Measurements from ENCODE around the gene LSM7. TPM values are rescaled to one million over a fixed set of nuclear protein-coding genes. Genes with fewer than 3 reads are reported as not detected.

The LSM7 gene
- total and polyA plus RNA-seq, 2 of the 13 experiments (the other 11 are each of a cell fraction or from before 2014, with no cell fraction given), result 140 to 205 TPM

- TF ChIP-seq ZNF646 (CRISPR knock-in tag; IDR thresholded peaks at IDR 0.05) (no peak), ZNF678 (CRISPR knock-in tag; IDR thresholded peaks at IDR 0.05) (no peak), ZNF615 (CRISPR knock-in tag; IDR thresholded peaks at IDR 0.05; ENCODE audit: borderline replicate concordance) (no peak), NBN (conservative IDR thresholded peaks at IDR 0.05) (no peak), NR1H2 (CRISPR knock-in tag; IDR thresholded peaks at IDR 0.05; ENCODE audit: borderline replicate concordance, low read depth) (no peak), ZBTB44 (CRISPR knock-in tag; IDR thresholded peaks at IDR 0.05) (no peak), ZNF670 (CRISPR knock-in tag; IDR thresholded peaks at IDR 0.05; ENCODE audit: borderline replicate concordance) (no peak), HOXA3 (CRISPR knock-in tag; IDR thresholded peaks at IDR 0.05) (peak; percentile 42; the same call in 1 of the 2 replicates), GPBP1L1 (CRISPR knock-in tag; IDR thresholded peaks at IDR 0.05) (no peak), PRPF4 (IDR thresholded peaks at IDR 0.05; ENCODE audit: low read depth, low read length, poor library complexity, severe bottlenecking) (no peak), PCBP1 (IDR thresholded peaks at IDR 0.05; ENCODE audit: borderline replicate concordance, low read depth, low read length) (0 out of 2 replicates have a peak, but pooled peaks have one; percentile 52), MAZ (IDR thresholded peaks at IDR 0.05; ENCODE audit: borderline replicate concordance, low read depth, low read length) (no peak), MAZ (CRISPR knock-in tag; IDR thresholded peaks at IDR 0.05; ENCODE audit: low read depth) (no peak), ESRRA (CRISPR knock-in tag; IDR thresholded peaks at IDR 0.05; ENCODE audit: low read depth) (no peak), ZBTB7A (CRISPR knock-in tag; IDR thresholded peaks at IDR 0.05) (0 out of 2 replicates have a peak, but pooled peaks have one; percentile 19), ZBTB10 (CRISPR knock-in tag; IDR thresholded peaks at IDR 0.05; ENCODE audit: borderline replicate concordance) (peak; percentile 26; the same call in 1 of the 2 replicates), ETV6 (CRISPR knock-in tag; conservative IDR thresholded peaks at IDR 0.05) (no peak)
Measured at GRCh38 chr19:2278459-2279158, 49.8 kb downstream of the LSM7 start (continued).

All from HepG2 (cell line).